Endothelial cell of umbilical vein (primary cell): ENCODE measurements around the gene KCMF1. TPM values are rescaled to one million over a fixed set of nuclear protein-coding genes. Genes with fewer than 3 reads are reported as not detected.

Source experiments
- BruUV-seq: library from RNA; stranded (reverse); fragments of 400-500 nt; replicated peaks from 2 replicates; lab custom pipeline; 2021; lab: Mats Ljungman, UMichigan
- CTCF ChIA-PET: fragments of 300-600, 350-600 bp; sonication (Branson Sonifier 250); formaldehyde crosslinking; loops from one replicate; lab custom pipeline; 2021; ENCODE audit warnings: antibody characterized with exemption, inconsistent platforms; lab: Charles Lee
- POLR2A ChIA-PET: fragments of 300-600, 350-600 bp; sonication (Branson Sonifier 250); formaldehyde crosslinking; loops from one replicate; lab custom pipeline; 2021; ENCODE audit warnings: antibody characterized with exemption, inconsistent platforms; lab: Charles Lee
- DNase-seq: peaks from one replicate; pipeline ENCODE4 v3.0.0-alpha.2; 2011; ENCODE audit warnings: low read depth, low spot score
- FAIRE-seq: peaks from 2 replicates; lab custom pipeline; 2011; peaks lifted over from hg19 to GRCh38; lab: Jason Lieb, UNC
- H2AFZ ChIP-seq: 2 replicates; pipeline ENCODE4 v1.6.0; 2012; ENCODE audit warnings: low read depth, low read length, control low read depth, inconsistent platforms
- H3K27ac ChIP-seq: 2 replicates; pipeline ENCODE4 v1.5.1; 2011; ENCODE audit warnings: low read depth, mild to moderate bottlenecking, control low read depth, low read length, moderate library complexity; ENCODE audit not compliant: insufficient read depth
- H3K27me3 ChIP-seq, 2 experiments: 2 replicates each; pipeline versions ENCODE4 v1.6.0 to v1.6.1; 2011; ENCODE audit warnings: low read length in 2 of 2, mixed read lengths in 1 of 2; ENCODE audit not compliant: control insufficient read depth in 2 of 2, insufficient read depth in 2 of 2
- H3K36me3 ChIP-seq, 2 experiments: 2 replicates in 1 of 2; 3 replicates in 1 of 2; pipeline ENCODE4 v1.5.1; 2011; ENCODE audit warnings: low read length in 2 of 2, mild to moderate bottlenecking in 1 of 2, moderate library complexity in 1 of 2; ENCODE audit not compliant: control insufficient read depth in 2 of 2, insufficient read depth in 2 of 2; ENCODE audit errors: extremely low read depth in 1 of 2
- H3K4me1 ChIP-seq: 3 replicates; pipeline ENCODE4 v1.5.1; 2011; ENCODE audit warnings: mild to moderate bottlenecking, low read length; ENCODE audit not compliant: control insufficient read depth, insufficient read depth; ENCODE audit errors: extremely low read depth
- H3K4me2 ChIP-seq: 2 replicates; pipeline ENCODE4 v1.6.1; 2011; ENCODE audit warnings: low read length, control low read depth, mixed read lengths; ENCODE audit not compliant: insufficient read depth
- H3K4me3 ChIP-seq, 3 experiments: fragments of 200-600 bp in 1 of 3; sonication (generic), shearing (Covaris generic) in 1 of 3; replicated peaks in 1 of 3; 2 replicates each; pipeline ENCODE4 v1.5.1; 2011 to 2016; ENCODE audit warnings: control low read depth in 3 of 3, low read length in 3 of 3, mild to moderate bottlenecking in 2 of 3, inconsistent platforms in 1 of 3, low read depth in 1 of 3, moderate library complexity in 1 of 3; ENCODE audit not compliant: insufficient read depth in 1 of 3
- H3K79me2 ChIP-seq: 2 replicates; pipeline ENCODE4 v1.6.0; 2012; ENCODE audit warnings: low read length, inconsistent platforms; ENCODE audit not compliant: control insufficient read depth, insufficient read depth
- H3K9ac ChIP-seq: replicated peaks from 2 replicates; pipeline ENCODE3; 2011; ENCODE audit warnings: low read length, control low read depth; ENCODE audit not compliant: insufficient read depth; ENCODE audit errors: extremely low read depth
- H3K9me1 ChIP-seq: replicated peaks from 3 replicates; pipeline ENCODE4 v1.6.0; 2011; ENCODE audit warnings: mild to moderate bottlenecking, low read length; ENCODE audit not compliant: control insufficient read depth, insufficient read depth; ENCODE audit errors: extremely low read depth
- H3K9me3 ChIP-seq: replicated peaks from 2 replicates; pipeline ENCODE4 v1.5.1; 2012; ENCODE audit warnings: low read length, inconsistent platforms; ENCODE audit not compliant: control insufficient read depth, insufficient read depth
- H4K20me1 ChIP-seq: replicated peaks from 2 replicates; pipeline ENCODE3; 2011; ENCODE audit warnings: mild to moderate bottlenecking, low read length; ENCODE audit not compliant: control insufficient read depth, insufficient read depth; ENCODE audit errors: extremely low read depth
- CTCF ChIP-seq, 2 donors: IDR thresholded peaks; 1 replicate in 1 of 2; 2 replicates in 1 of 2; pipeline ENCODE4 v1.5.1; 2011; ENCODE audit warnings: low read length in 2 of 2, mild to moderate bottlenecking in 2 of 2, moderate library complexity in 2 of 2, control low read depth in 1 of 2, inconsistent platforms in 1 of 2, low read depth in 1 of 2; ENCODE audit not compliant: insufficient read depth in 1 of 2; ENCODE audit errors: extremely low read depth in 1 of 2
- EZH2 ChIP-seq: IDR thresholded peaks from 2 replicates; pipeline ENCODE4 v1.6.1; 2012; ENCODE audit warnings: borderline replicate concordance, low read depth, mild to moderate bottlenecking, moderate library complexity, low read length, inconsistent platforms; ENCODE audit not compliant: severe bottlenecking
- FOS ChIP-seq: IDR thresholded peaks from 2 replicates; pipeline ENCODE4 v1.6.1; 2011; ENCODE audit warnings: mild to moderate bottlenecking, low read length, moderate library complexity, borderline replicate concordance; ENCODE audit not compliant: insufficient read depth
- GATA2 ChIP-seq: IDR thresholded peaks from 2 replicates; pipeline ENCODE4 v1.7.0; 2011; ENCODE audit warnings: low read depth, mild to moderate bottlenecking, moderate library complexity, mixed read lengths, low read length; ENCODE audit not compliant: insufficient read length, insufficient read depth
- JUN ChIP-seq: IDR thresholded peaks from 2 replicates; pipeline ENCODE4 v1.6.1; 2011; ENCODE audit warnings: borderline replicate concordance, low read depth; ENCODE audit not compliant: insufficient read length, insufficient read depth
- MAX ChIP-seq: IDR thresholded peaks from 2 replicates; pipeline ENCODE4 v1.6.1; 2011; ENCODE audit not compliant: insufficient read depth, insufficient read length
- MYC ChIP-seq: IDR thresholded peaks from one replicate; pipeline ENCODE4 v1.6.1; 2011; ENCODE audit warnings: mild to moderate bottlenecking, low read depth, low read length
- POLR2A ChIP-seq: IDR thresholded peaks from 2 replicates; pipeline ENCODE4 v1.6.1; 2012; ENCODE audit warnings: low read depth, mild to moderate bottlenecking, control low read depth, low read length
- POLR2AphosphoS5 ChIP-seq: IDR thresholded peaks from 2 replicates; pipeline ENCODE4 v1.6.1; 2012; ENCODE audit warnings: low read depth, mild to moderate bottlenecking, control low read depth, low read length, moderate library complexity; ENCODE audit not compliant: insufficient read depth
- dilution Hi-C: fragments of 300-500 bp; cut with MboI; formaldehyde crosslinking; loops from one replicate; pipeline ENCODE4 v1.15.0; 2019; ENCODE audit warnings: low sequenced_read_pairs; ENCODE audit not compliant: extremely low pct_ligation_motif_present
- intact Hi-C: fragments of 100-400 bp; cut with micrococcal nuclease; formaldehyde crosslinking; loops from one replicate; pipeline ENCODE4 v1.10.0; 2022
- polyA plus RNA-seq, 4 experiments: library from polyadenylated mRNA; depleted of rRNA in 3 of 4; stranded (reverse) in 3 of 4; unstranded in 1 of 4; fragments of >200 nt; gene quantifications; 2 replicates each; pipeline versions ENCODE4 v1.2.1 to v1.2.3, GENCODE V29; 2011 to 2012; ENCODE audit warnings: missing spikeins in 1 of 4
- total RNA-seq: library from RNA; stranded (reverse); gene quantifications from 2 replicates; pipeline ENCODE4 v1.2.3, GENCODE V29; 2021

KCMF1 gene
- total and polyA plus RNA-seq, 2 donors (not counting 3 experiments of a cell fraction or from before 2014, with no cell fraction given), result 49.3 to 78.4 TPM

- Histone ChIP-seq H3K27ac (no peak overlapping the region), H2AFZ (no peak overlapping the region), H3K4me2 (no peak overlapping the region), H3K9me1 (no peaks in the 10 kb centered on the region), H3K27me3 (no peaks in the 10 kb centered on the region), H3K4me1 (peaks cover 16% of the 10 kb centered on the region), H3K36me3 (no peaks in the 10 kb centered on the region), H4K20me1 (no peaks in the 10 kb centered on the region), H3K4me3 (no peak overlapping the region), H3K9ac (no peak overlapping the region), H3K9me3 (no peaks in the 10 kb centered on the region), H3K79me2 (peaks cover 27% of the 10 kb centered on the region)
- dilution Hi-C loops, result no loop called here
- no TSS peak for BruUV-seq
- ChIA-PET POLR2A (no interaction called here), CTCF (interaction anchor here (2.3 kb wide), 1 partner anchor 39 kb away, joined by 6 read pairs; no protein-coding TSS in a partner anchor)
- FAIRE-seq, result no peak
- DNase-seq, result no peak
- TF ChIP-seq JUN (no peak), EZH2 (no peak), CTCF (IDR thresholded peaks at IDR 0.05; ENCODE audit: extremely low read depth in 1 of 2, insufficient read depth in 1 of 2, low read depth in 1 of 2, low read length in 2 of 2) (no peak), MAX (no peak), FOS (no peak), GATA2 (no peak), POLR2AphosphoS5 (no peak), MYC (no peak), POLR2A (no peak)
- intact Hi-C loops, result no loop called here
Measured at GRCh38 chr2:84965192-84965516, 5.8 kb upstream of the KCMF1 start.
